CD4-positive, CD25-positive, alpha-beta regulatory T cell (primary cell): ENCODE measurements around the gene XAB2. TPM values are rescaled to one million over a fixed set of nuclear protein-coding genes. Genes with fewer than 3 reads are reported as not detected.

ENCODE experiments used
- ATAC-seq, 2 donors: fragments of 150-1000 bp; cut with Tn5 transposase; one replicate each; pipeline ENCODE4 v1.10.0; 2021; ENCODE audit warnings: low read depth in 2 of 2, moderate number of reproducible peaks in 2 of 2, moderate library complexity in 1 of 2
- DNase-seq, 3 donors: peaks; one replicate each; pipeline versions ENCODE4 v3.0.0 to v3.0.0-alpha.2; 2012 to 2022; ENCODE audit warnings: mixed read lengths in 1 of 3
- H3K27ac ChIP-seq: one replicate; pipeline ENCODE4 v1.7.0; 2013; ENCODE audit warnings: mild to moderate bottlenecking, low read length; ENCODE audit not compliant: insufficient read depth, poor library complexity, severe bottlenecking
- H3K27me3 ChIP-seq: one replicate; pipeline ENCODE4 v1.7.0; 2013; ENCODE audit warnings: low read length; ENCODE audit not compliant: control insufficient read depth, insufficient read depth
- H3K36me3 ChIP-seq: one replicate; pipeline ENCODE4 v1.7.0; 2013; ENCODE audit warnings: mild to moderate bottlenecking, low read length, moderate library complexity; ENCODE audit not compliant: control insufficient read depth, insufficient read depth
- H3K4me1 ChIP-seq: 2 replicates; pipeline ENCODE4 v1.7.0; 2013; ENCODE audit warnings: mild to moderate bottlenecking, low read length; ENCODE audit not compliant: insufficient read depth, control insufficient read depth, poor library complexity, severe bottlenecking
- H3K4me3 ChIP-seq: one replicate; pipeline ENCODE4 v1.7.0; 2013; ENCODE audit warnings: low read depth, mild to moderate bottlenecking, low read length, moderate library complexity
- H3K9me3 ChIP-seq, 2 experiments: 1 replicate in 1 of 2; 2 replicates in 1 of 2; pipeline ENCODE4 v1.7.0; 2013; ENCODE audit warnings: low read length in 2 of 2, mild to moderate bottlenecking in 1 of 2, moderate library complexity in 1 of 2; ENCODE audit not compliant: control insufficient read depth in 2 of 2
- H3K27ac Mint-ChIP-seq, 3 donors: one replicate each; pipeline ENCODE4 v1.8.0; 2020 to 2022; ENCODE audit warnings: mild to moderate bottlenecking in 3 of 3, mixed read lengths in 3 of 3, moderate library complexity in 2 of 3
- H3K27me3 Mint-ChIP-seq: one replicate; pipeline ENCODE4 v1.8.0; 2022; ENCODE audit warnings: mild to moderate bottlenecking, mixed read lengths
- H3K36me3 Mint-ChIP-seq: one replicate; pipeline ENCODE4 v1.8.0; 2020; ENCODE audit warnings: mixed read lengths
- H3K4me1 Mint-ChIP-seq, 4 donors: one replicate each; pipeline ENCODE4 v1.8.0; 2020 to 2022; ENCODE audit warnings: mixed read lengths in 4 of 4, mild to moderate bottlenecking in 1 of 4
- H3K4me3 Mint-ChIP-seq, 4 donors: one replicate each; pipeline ENCODE4 v1.8.0; 2020 to 2022; ENCODE audit warnings: mild to moderate bottlenecking in 4 of 4, mixed read lengths in 4 of 4, moderate library complexity in 3 of 4
- H3K9me3 Mint-ChIP-seq, 7 donors: one replicate each; pipeline ENCODE4 v1.8.0; 2020 to 2022; ENCODE audit warnings: mixed read lengths in 7 of 7, mild to moderate bottlenecking in 3 of 7, moderate library complexity in 2 of 7
- polyA plus RNA-seq, 4 donors: library from polyadenylated mRNA; unstranded; fragments of 300-500 nt; fragmentation: Illumina TruSeq; gene quantifications; one replicate each; pipeline ENCODE4 v1.2.3, GENCODE V29; 2021
- total RNA-seq: library from RNA; stranded (reverse); gene quantifications from one replicate; pipeline ENCODE4 v1.2.3, GENCODE V29; 2022

The XAB2 gene
- total and polyA plus RNA-seq, 5 donors from 2014 or later = 7.7 to 62.5 (median 10.2) TPM

DNA sequence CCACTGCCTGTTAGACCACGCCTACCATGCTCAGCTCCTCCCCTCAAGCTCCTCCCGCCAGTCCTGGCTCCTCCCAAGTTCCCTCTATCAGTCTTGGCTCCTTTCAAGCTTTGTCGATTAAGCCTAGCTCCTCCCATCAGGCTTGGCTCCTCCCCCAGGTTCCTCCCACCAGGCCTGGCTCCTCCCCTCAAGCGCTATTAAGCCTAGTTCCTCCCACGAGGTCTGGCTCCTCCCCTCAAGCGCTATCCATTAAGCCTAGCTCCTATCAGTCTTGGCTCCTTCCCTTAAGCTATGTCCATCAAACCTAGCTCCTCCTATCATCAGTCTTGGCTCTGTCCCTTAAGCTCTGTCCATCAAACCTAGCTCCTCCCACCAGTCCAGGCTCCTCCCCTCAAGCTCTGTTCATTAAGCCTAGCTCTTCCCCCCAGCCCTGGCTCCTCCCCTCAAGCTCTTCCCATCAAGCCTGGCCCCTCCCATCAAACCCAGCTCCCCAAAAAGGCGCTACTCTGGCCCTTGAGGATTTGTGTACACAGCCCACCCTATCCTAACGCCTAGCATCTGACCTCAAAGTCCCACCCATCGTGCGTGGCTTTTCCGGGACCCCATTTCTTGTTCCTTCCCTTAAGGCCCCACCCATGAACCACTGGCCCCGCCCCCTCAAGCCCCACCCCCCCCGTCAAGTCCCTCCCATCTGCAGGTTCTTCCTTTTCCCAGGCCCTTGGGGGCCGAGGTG lies 23.7 kb downstream of the XAB2 start:
- Mint-ChIP-seq H3K27ac (peak overlapping the region in 1 of 3 donors; percentile 48), H3K4me1 (no peaks in the 10 kb centered on the region), H3K27me3 (no peaks in the 10 kb centered on the region), H3K36me3 (no peaks in the 10 kb centered on the region), H3K9me3 (peaks cover 0 to 5% (median 0%) of the 10 kb centered on the region in 7 donors), H3K4me3 (no peak overlapping the region)
- no peaks in the 10 kb centered on the region for H3K36me3 ChIP-seq
- H3K27ac ChIP-seq = no peak overlapping the region
- H3K4me1 ChIP-seq = no peaks in the 10 kb centered on the region
- ATAC-seq = no peak
- no peaks in the 10 kb centered on the region for H3K9me3 ChIP-seq
- H3K4me3 ChIP-seq = no peak overlapping the region
- H3K27me3 ChIP-seq = no peaks in the 10 kb centered on the region
- DNase-seq = peak in 2 of 3 donors; percentile 13 to 40

DNA sequence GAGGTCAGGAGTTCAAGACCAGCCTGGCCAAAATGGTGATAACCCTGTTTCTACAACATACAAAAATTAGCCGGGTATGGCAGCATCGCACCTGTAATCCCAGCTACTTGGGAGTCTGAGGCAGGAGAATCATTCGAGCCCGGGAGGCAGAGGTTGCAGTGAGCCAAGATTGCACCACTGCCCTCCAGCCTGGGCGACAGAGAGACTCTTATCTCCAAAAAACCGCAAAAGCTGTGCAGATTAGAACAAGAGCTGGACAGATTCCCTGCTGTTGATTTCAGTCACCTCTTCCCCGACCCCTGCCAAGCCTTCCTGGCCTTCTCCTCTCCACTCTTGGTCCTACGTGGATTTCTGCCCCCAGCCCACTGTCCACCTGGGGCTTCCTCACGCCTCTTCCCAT lies 25.4 kb downstream of the XAB2 start:
- H3K9me3 ChIP-seq = no peaks in the 10 kb centered on the region
- Mint-ChIP-seq H3K27ac (no peak overlapping the region), H3K4me3 (no peak overlapping the region), H3K36me3 (no peaks in the 10 kb centered on the region), H3K27me3 (no peaks in the 10 kb centered on the region), H3K4me1 (no peaks in the 10 kb centered on the region), H3K9me3 (peaks cover 0 to 5% (median 0%) of the 10 kb centered on the region in 7 donors)
- ATAC-seq (no peak), DNase-seq (no peak)
- no peaks in the 10 kb centered on the region for H3K4me1 ChIP-seq
- no peaks in the 10 kb centered on the region for H3K27me3 ChIP-seq
- H3K27ac ChIP-seq = no peak overlapping the region
- no peaks in the 10 kb centered on the region for H3K36me3 ChIP-seq
- no peak overlapping the region for H3K4me3 ChIP-seq

DNA sequence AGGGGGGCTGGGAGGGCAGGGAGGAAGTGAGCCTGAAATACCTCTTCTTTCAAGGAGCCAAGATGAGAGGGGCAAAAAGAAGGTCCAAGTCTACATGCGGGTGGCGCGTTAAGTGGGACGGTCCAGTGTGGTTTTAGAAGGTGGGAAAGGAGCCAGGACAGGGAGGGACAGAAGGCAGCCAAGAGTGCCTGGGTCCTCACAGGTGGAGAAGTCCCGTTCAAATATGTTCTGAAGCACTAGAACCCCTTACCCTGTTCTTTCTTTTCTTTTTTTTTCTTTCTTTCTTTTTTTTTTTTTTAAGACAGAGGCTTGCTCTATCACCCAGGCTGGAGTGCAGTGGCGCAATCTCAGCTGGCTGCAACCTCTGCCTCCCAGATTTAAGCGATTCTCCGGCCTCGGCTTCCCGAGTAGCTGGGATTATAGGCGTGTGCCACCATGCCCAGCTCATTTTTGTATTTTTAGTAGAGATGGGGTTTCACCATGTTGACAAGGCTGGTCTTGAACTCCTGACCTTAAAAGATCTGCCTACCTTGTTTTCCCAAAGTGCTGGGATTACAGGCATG lies 26.3 kb downstream of the XAB2 start:
- Histone ChIP-seq H3K27ac (no peak overlapping the region), H3K27me3 (peaks cover 5% of the 10 kb centered on the region), H3K4me3 (no peak overlapping the region), H3K36me3 (no peaks in the 10 kb centered on the region), H3K4me1 (no peaks in the 10 kb centered on the region), H3K9me3 (no peaks in the 10 kb centered on the region)
- H3K4me3 Mint-ChIP-seq = no peak overlapping the region
- peaks cover 0 to 5% (median 0%) of the 10 kb centered on the region in 7 donors for H3K9me3 Mint-ChIP-seq
- H3K27me3 Mint-ChIP-seq = peaks cover 6% of the 10 kb centered on the region
- H3K27ac Mint-ChIP-seq = no peak overlapping the region
- H3K4me1 Mint-ChIP-seq = no peaks in the 10 kb centered on the region
- ATAC-seq (no peak), DNase-seq (no peak)
- H3K36me3 Mint-ChIP-seq = no peaks in the 10 kb centered on the region

DNA sequence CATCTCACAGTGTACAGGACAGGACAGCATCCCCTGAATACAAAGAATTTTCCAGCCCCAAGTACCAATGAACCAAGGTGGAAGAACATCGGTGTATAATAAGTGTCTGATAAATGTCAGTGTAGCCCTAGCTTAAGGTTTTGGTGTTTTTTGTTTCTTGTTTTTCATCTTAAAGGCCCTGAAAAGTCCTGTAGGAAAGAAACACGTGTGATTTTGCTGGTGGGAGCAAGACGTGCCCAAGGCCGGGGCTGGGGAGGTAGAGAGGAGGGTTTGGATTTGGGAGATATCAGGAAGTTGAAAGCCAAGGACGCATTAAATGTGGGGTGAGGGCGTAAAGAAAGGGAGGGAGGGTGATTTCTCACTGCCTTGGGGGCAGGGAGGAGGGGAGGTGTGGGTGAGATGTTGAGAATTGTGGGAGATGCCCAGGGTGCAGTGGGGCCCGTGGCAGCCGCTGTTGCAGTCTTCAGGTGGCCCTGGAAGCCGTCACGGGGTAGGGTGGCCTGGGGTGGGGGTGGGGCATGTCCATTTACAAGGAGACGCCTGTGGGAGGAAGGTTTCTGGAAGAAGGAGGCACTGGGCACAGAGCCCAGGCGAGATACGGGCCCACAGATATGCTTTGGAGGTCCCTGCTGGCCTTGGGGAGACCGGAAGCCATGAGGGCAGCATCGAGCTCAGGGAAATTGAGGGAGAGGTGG lies 27.0 kb downstream of the XAB2 start:
- ATAC-seq = no peak

GRCh38 chr19:7600721-7601120 lies 28.6 kb downstream of the XAB2 start:
- no peak overlapping the region for H3K27ac ChIP-seq
- peaks cover 8% of the 10 kb centered on the region for H3K27me3 ChIP-seq
- DNase-seq (no peak), ATAC-seq (no peak)
- no peak overlapping the region for H3K4me3 ChIP-seq
- Mint-ChIP-seq H3K4me1 (peaks cover 0 to 7% (median 0%) of the 10 kb centered on the region in 4 donors), H3K36me3 (no peaks in the 10 kb centered on the region), H3K9me3 (peaks cover 0 to 5% (median 0%) of the 10 kb centered on the region in 7 donors), H3K27me3 (peaks cover 23% of the 10 kb centered on the region), H3K4me3 (no peak overlapping the region), H3K27ac (no peak overlapping the region)
- H3K36me3 ChIP-seq = no peaks in the 10 kb centered on the region
- peaks cover 7% of the 10 kb centered on the region for H3K4me1 ChIP-seq
- H3K9me3 ChIP-seq = no peaks in the 10 kb centered on the region

More for the DNA sequence above, 27.0 kb downstream of the XAB2 start:
- Mint-ChIP-seq H3K4me1 (peaks cover 0 to 4% (median 0%) of the 10 kb centered on the region in 4 donors), H3K27ac (no peak overlapping the region), H3K4me3 (no peak overlapping the region), H3K9me3 (peaks cover 0 to 5% (median 0%) of the 10 kb centered on the region in 7 donors), H3K27me3 (peaks cover 12% of the 10 kb centered on the region), H3K36me3 (no peaks in the 10 kb centered on the region)
- no peaks in the 10 kb centered on the region for H3K36me3 ChIP-seq
- H3K27me3 ChIP-seq = peaks cover 5% of the 10 kb centered on the region
- no peaks in the 10 kb centered on the region for H3K4me1 ChIP-seq
- no peaks in the 10 kb centered on the region for H3K9me3 ChIP-seq
- no peak overlapping the region for H3K4me3 ChIP-seq
- DNase-seq = no peak
- H3K27ac ChIP-seq = no peak overlapping the region

DNA sequence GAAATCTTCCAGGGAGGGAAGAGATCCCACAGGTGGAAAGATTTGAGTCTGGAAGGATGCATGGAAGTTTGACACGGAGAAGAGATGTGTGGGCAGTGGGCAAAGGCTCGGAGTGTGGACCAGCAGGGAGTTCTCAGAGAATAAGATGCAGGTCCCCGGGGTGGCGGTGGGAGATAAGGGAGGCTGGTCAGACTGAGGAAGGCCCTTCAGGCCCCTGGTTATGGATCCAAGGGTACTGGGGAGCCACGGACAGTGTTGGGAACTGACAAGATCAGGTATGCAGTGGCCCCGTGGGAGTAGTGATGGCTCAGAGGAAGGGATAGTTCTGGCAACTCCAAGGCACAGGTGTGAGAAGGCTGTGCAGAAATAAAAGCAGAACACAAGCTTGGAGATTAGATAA lies 31.2 kb downstream of the XAB2 start:
- Histone ChIP-seq H3K36me3 (no peaks in the 10 kb centered on the region), H3K27ac (no peak overlapping the region), H3K9me3 (no peaks in the 10 kb centered on the region), H3K4me3 (no peak overlapping the region), H3K4me1 (peaks cover 7% of the 10 kb centered on the region), H3K27me3 (peaks cover 8% of the 10 kb centered on the region)
- ATAC-seq = no peak
- Mint-ChIP-seq H3K36me3 (no peaks in the 10 kb centered on the region), H3K9me3 (peaks cover 0 to 5% (median 0%) of the 10 kb centered on the region in 7 donors), H3K4me1 (peaks cover 0 to 11% (median 4%) of the 10 kb centered on the region in 4 donors), H3K4me3 (peak overlapping the region in 2 of 4 donors; percentile 54 to 61), H3K27ac (no peak overlapping the region), H3K27me3 (peaks cover 45% of the 10 kb centered on the region)
- DNase-seq = no peak

DNA sequence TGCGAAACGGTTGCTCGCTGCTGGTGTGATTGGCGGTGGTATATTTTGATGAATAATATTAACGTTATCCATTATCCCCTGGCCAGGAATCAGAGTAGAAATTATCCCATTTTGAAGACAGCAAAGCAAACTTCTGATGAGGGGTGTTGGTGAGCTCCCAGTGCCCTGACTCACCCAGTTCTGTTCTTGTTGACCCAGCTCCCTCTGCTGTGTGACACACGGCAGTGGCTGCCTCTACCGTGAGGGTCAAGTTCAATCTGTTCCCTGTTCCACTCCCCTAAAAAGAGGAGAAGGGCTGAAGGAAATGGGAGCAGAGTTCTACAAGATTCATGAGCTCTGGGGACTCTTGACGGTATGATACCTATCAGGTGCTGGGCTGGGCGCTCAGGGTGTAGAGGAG lies 31.7 kb downstream of the XAB2 start:
- Histone ChIP-seq H3K36me3 (no peaks in the 10 kb centered on the region), H3K27me3 (peaks cover 8% of the 10 kb centered on the region), H3K9me3 (no peaks in the 10 kb centered on the region), H3K4me3 (no peak overlapping the region), H3K4me1 (peaks cover 7% of the 10 kb centered on the region), H3K27ac (no peak overlapping the region)
- no peak for ATAC-seq
- Mint-ChIP-seq H3K9me3 (peaks cover 0 to 5% (median 0%) of the 10 kb centered on the region in 7 donors), H3K4me1 (peaks cover 0 to 11% (median 4%) of the 10 kb centered on the region in 4 donors), H3K4me3 (peak overlapping the region in 2 of 4 donors; percentile 19 to 67), H3K27ac (no peak overlapping the region), H3K27me3 (peaks cover 46% of the 10 kb centered on the region), H3K36me3 (no peaks in the 10 kb centered on the region)
- DNase-seq = no peak
